PC-9 (cell line): ENCODE data around the gene PIK3R4.

Source experiments
- CTCF ChIP-seq: fragments of 200-600 bp; sonication (generic); conservative IDR thresholded peaks from 2 replicates; pipeline ENCODE4 v1.6.1; 2017; ENCODE audit warnings: mixed run types, antibody characterized with exemption, mild to moderate bottlenecking, moderate library complexity
- EZH2 ChIP-seq: fragments of 200-600 bp; sonication (generic); IDR thresholded peaks from 2 replicates; pipeline ENCODE4 v1.8.0; 2017; ENCODE audit warnings: antibody characterized with exemption, low read depth

- TF ChIP-seq CTCF, result no peak
- no peak for TF ChIP-seq EZH2
Observed at GRCh38 chr3:130649061-130649654, 97.5 kb downstream of the PIK3R4 start.
